Neuronal stem cell (in vitro differentiated cells): ENCODE results near the gene USP20.
A peak's percentile ranks its signal among the peaks of the same experiment; 100 is the strongest.

Experiments
- DNase-seq: peaks from one replicate; pipeline ENCODE4 v3.0.0-alpha.2; 2013; ENCODE audit warnings: low spot score
- H2AFZ ChIP-seq: one replicate; pipeline ENCODE4 v1.6.1; 2013; ENCODE audit warnings: mild to moderate bottlenecking, low read length, inconsistent platforms
- H2AK5ac ChIP-seq: 2 replicates; pipeline ENCODE4 v1.6.1; 2013; ENCODE audit warnings: low read depth, mild to moderate bottlenecking, inconsistent platforms, low read length, moderate library complexity, mixed read lengths
- H2BK120ac ChIP-seq: 2 replicates; pipeline ENCODE4 v1.6.1; 2013; ENCODE audit warnings: low read depth, mild to moderate bottlenecking, inconsistent platforms, low read length, moderate library complexity, mixed read lengths
- H2BK12ac ChIP-seq: one replicate; pipeline ENCODE4 v1.6.1; 2013; ENCODE audit warnings: low read length, inconsistent platforms
- H2BK15ac ChIP-seq: 2 replicates; pipeline ENCODE4 v1.6.1; 2013; ENCODE audit warnings: mild to moderate bottlenecking, low read length, inconsistent platforms, mixed read lengths
- H2BK5ac ChIP-seq: one replicate; pipeline ENCODE4 v1.6.1; 2013; ENCODE audit warnings: inconsistent platforms, mild to moderate bottlenecking, low read length, moderate library complexity
- H3K14ac ChIP-seq: one replicate; pipeline ENCODE4 v1.6.1; 2013; ENCODE audit warnings: low read length, inconsistent platforms
- H3K18ac ChIP-seq: 2 replicates; pipeline ENCODE4 v1.6.1; 2013; ENCODE audit warnings: low read length, inconsistent platforms
- H3K23ac ChIP-seq: 2 replicates; pipeline ENCODE4 v1.6.1; 2013; ENCODE audit warnings: low read depth, mild to moderate bottlenecking, mixed read lengths, low read length, inconsistent platforms; ENCODE audit not compliant: poor library complexity
- H3K27ac ChIP-seq: replicated peaks from 3 replicates; pipeline ENCODE4 v1.5.1; 2013; ENCODE audit warnings: low read length, inconsistent platforms
- H3K27me3 ChIP-seq, 3 experiments: 2 replicates each; pipeline ENCODE4 v1.6.1; 2013; ENCODE audit warnings: low read length in 3 of 3, mild to moderate bottlenecking in 2 of 3, inconsistent platforms in 1 of 3, low read depth in 1 of 3, mixed read lengths in 1 of 3, moderate library complexity in 1 of 3; ENCODE audit not compliant: control insufficient read depth in 3 of 3, insufficient read depth in 3 of 3
- H3K36me3 ChIP-seq, 2 donors: replicated peaks in 1 of 2; 2 replicates each; pipeline ENCODE4 v1.6.1; 2013; ENCODE audit warnings: low read length in 2 of 2; ENCODE audit not compliant: control insufficient read depth in 2 of 2, insufficient read depth in 2 of 2
- H3K4ac ChIP-seq: 2 replicates; pipeline ENCODE4 v1.6.1; 2013; ENCODE audit warnings: inconsistent platforms, mild to moderate bottlenecking, low read length, moderate library complexity
- H3K4me1 ChIP-seq, 2 donors: 1 replicate in 1 of 2; 2 replicates in 1 of 2; pipeline ENCODE4 v1.6.1; 2013; ENCODE audit warnings: low read length in 2 of 2, low read depth in 1 of 2; ENCODE audit not compliant: control insufficient read depth in 2 of 2, insufficient read depth in 1 of 2
- H3K4me2 ChIP-seq: one replicate; pipeline ENCODE4 v1.6.1; 2013; ENCODE audit warnings: mild to moderate bottlenecking, low read length, inconsistent platforms; ENCODE audit not compliant: insufficient read depth, poor library complexity, severe bottlenecking
- H3K4me3 ChIP-seq, 2 donors: 2 replicates each; pipeline ENCODE4 v1.5.1; 2013; ENCODE audit warnings: low read length in 2 of 2, mild to moderate bottlenecking in 2 of 2, inconsistent platforms in 1 of 2, moderate library complexity in 1 of 2
- H3K79me1 ChIP-seq: one replicate; pipeline ENCODE4 v1.6.1; 2013; ENCODE audit warnings: low read depth, mild to moderate bottlenecking, inconsistent platforms, low read length, moderate library complexity
- H3K9ac ChIP-seq: one replicate; pipeline ENCODE4 v1.6.1; 2013; ENCODE audit warnings: mild to moderate bottlenecking, low read depth, low read length, inconsistent platforms; ENCODE audit not compliant: poor library complexity
- H3K9me3 ChIP-seq, 2 donors: replicated peaks in 1 of 2; 2 replicates each; pipeline versions ENCODE3 to v1.6.1; 2013; ENCODE audit warnings: low read length in 2 of 2, mild to moderate bottlenecking in 2 of 2, inconsistent platforms in 1 of 2, low read depth in 1 of 2, mixed read lengths in 1 of 2, moderate library complexity in 1 of 2; ENCODE audit not compliant: control insufficient read depth in 2 of 2, insufficient read depth in 1 of 2
- H4K8ac ChIP-seq: one replicate; pipeline ENCODE4 v1.6.1; 2013; ENCODE audit warnings: low read depth, mild to moderate bottlenecking, inconsistent platforms, low read length, moderate library complexity
- H4K91ac ChIP-seq: one replicate; pipeline ENCODE4 v1.6.1; 2013; ENCODE audit warnings: low read length, low read depth, mild to moderate bottlenecking, inconsistent platforms; ENCODE audit not compliant: poor library complexity
- WGBS, 2 donors: extraction: QIAGEN DNeasy Blood & Tissue Kit; methylation state at CpG; one replicate each; pipeline ENCODE4 v1.1.7; 2013; ENCODE audit warnings: missing lambda C conversion rate in 2 of 2, mixed read lengths in 1 of 2; ENCODE audit not compliant: insufficient read length in 2 of 2, insufficient replicate concordance in 1 of 2; ENCODE audit errors: extremely low coverage in 2 of 2; 5-methylcytosine and 5-hydroxymethylcytosine counted together

USP20 gene

DNA sequence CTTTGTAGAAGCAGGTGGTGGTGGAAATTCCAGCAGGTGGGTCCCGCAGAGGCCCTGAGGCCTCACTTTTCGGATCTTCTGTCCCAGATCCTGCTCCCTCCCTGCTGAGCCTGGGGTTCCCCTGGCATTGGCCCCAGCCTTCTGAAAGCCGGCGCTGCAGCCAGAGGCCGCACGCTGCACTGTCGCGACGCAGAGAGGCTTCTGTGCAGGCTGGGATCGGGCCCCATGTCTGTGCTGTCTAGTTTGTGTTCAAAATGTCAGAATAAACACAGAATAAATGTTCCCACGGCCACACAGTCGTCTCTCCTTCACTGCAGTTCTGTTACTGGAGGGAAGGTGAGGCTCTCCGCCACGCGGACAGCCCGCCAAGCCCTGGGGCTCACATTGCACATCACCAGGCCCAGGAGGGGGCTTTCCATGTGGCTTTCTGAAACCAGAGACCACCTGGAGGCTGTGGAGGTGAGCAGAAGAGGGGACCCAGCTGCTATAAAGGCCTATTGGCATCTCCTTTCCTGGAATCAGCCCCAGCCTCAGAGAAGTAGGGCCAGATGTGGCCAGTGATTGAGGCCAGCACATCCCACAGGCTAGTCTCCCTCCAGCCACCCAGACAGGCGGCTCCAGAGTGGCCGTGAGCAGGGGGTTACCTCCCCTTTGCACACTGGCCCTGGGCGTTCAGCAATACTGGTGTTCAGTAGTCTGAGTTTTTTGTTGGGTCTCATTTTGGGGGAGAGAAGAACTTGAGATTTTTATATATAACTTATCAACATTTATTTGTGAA is 46.5 kb downstream of the USP20 start:
- no peak overlapping the region for H3K9ac ChIP-seq

DNA sequence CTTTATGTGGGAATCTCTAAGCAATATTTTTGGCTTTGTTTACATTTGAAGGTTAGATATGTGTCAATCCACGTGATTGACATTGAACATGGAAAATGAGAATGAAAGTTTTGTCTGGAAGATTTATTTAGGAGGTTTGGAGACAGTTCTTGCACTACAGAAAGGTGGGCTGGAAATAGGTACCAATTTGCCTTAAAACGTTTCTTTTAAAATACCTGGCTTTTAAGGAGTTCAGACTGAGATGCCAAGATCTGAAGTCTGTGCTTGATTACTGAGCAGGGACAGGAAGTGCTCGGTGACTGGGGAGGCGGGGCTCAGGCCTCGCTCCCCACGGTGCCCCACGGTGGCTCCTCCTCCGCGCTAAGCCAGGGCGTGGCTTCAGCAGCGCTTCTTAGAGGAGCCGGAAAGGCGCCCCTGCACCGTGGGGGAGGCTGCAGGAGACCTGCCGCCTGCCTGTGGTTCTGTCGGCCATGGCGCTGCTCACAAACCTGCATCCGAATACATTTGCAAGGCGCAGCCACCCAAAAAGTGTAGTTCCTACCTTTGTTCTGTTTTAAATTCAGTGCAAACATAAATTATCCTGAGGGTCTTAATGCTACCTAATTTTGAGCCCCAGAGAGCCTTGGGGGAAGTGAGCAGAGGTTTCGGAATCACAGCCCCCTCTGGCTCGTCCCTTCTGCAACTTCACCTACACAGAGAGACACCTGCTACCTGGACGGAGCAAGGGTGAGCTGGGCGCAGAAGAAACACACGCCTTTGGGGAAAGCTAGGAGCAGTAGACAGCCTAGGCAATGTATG is 49.2 kb downstream of the USP20 start:
- H3K14ac ChIP-seq, result peak overlapping the region; percentile 12
- H3K9ac ChIP-seq, result peak overlapping the region; percentile 68
- peak overlapping the region; percentile 87 for H3K23ac ChIP-seq
- H2BK120ac ChIP-seq, result peak overlapping the region; percentile 92
- H4K8ac ChIP-seq, result no peak overlapping the region
- H4K91ac ChIP-seq, result no peak overlapping the region
- H2BK12ac ChIP-seq, result peak overlapping the region; percentile 59
- H3K9me3 ChIP-seq, result peaks cover 0 to 3% of the 10 kb centered on the region in 2 donors
- no peaks in the 10 kb centered on the region for H3K27me3 ChIP-seq
- peak overlapping the region in 1 of 2 donors; percentile 32 for H3K4me3 ChIP-seq
- peak overlapping the region; percentile 99 for H2AK5ac ChIP-seq
- H2AFZ ChIP-seq, result peak overlapping the region; percentile 73
- peak overlapping the region; percentile 97 for H3K18ac ChIP-seq
- H2BK15ac ChIP-seq, result peak overlapping the region; percentile 99
- no peak overlapping the region for H2BK5ac ChIP-seq
- peaks cover 12 to 19% of the 10 kb centered on the region in 2 donors for H3K4me1 ChIP-seq
- H3K4me2 ChIP-seq, result peak overlapping the region; percentile 42
- peak overlapping the region; percentile 77 for H3K4ac ChIP-seq
- peak; percentile 71 for DNase-seq
- H3K27ac ChIP-seq, result no peak overlapping the region
- H3K36me3 ChIP-seq, result peaks cover 6 to 27% of the 10 kb centered on the region in 2 donors
- H3K79me1 ChIP-seq, result no peaks in the 10 kb centered on the region
- WGBS, 2 donors, result no CpG with 5 or more reads among the region's 24 CpGs

More for the DNA sequence above, 46.5 kb downstream of the USP20 start:
- Histone ChIP-seq H3K4me3 (no peak overlapping the region), H3K4me2 (no peak overlapping the region), H3K4me1 (peaks cover 12 to 14% of the 10 kb centered on the region in 2 donors), H4K91ac (no peak overlapping the region), H2BK15ac (no peak overlapping the region), H2AK5ac (no peak overlapping the region), H2BK120ac (no peak overlapping the region), H2AFZ (no peak overlapping the region), H3K14ac (no peak overlapping the region), H3K18ac (no peak overlapping the region), H3K27me3 (no peaks in the 10 kb centered on the region), H2BK5ac (no peak overlapping the region), H3K79me1 (no peaks in the 10 kb centered on the region), H3K27ac (no peak overlapping the region), H4K8ac (no peak overlapping the region), H3K23ac (peak overlapping the region; percentile 39), H3K9me3 (no peaks in the 10 kb centered on the region), H3K36me3 (peaks cover 8 to 18% of the 10 kb centered on the region in 2 donors), H2BK12ac (no peak overlapping the region), H3K4ac (no peak overlapping the region)
- no peak for DNase-seq
- WGBS, 2 donors, result no CpG with 5 or more reads among the region's 19 CpGs

- H3K4ac ChIP-seq, result peak overlapping the region; percentile 77
- H2BK12ac ChIP-seq, result peak overlapping the region; percentile 96
- H3K9me3 ChIP-seq, result peaks cover 0 to 9% of the 10 kb centered on the region in 2 donors
- H2BK15ac ChIP-seq, result peak overlapping the region; percentile 99
- peak overlapping the region; percentile 92 for H2BK120ac ChIP-seq
- peak overlapping the region; percentile 87 for H3K23ac ChIP-seq
- H3K9ac ChIP-seq, result peak overlapping the region; percentile 68
- H4K8ac ChIP-seq, result no peak overlapping the region
- H2BK5ac ChIP-seq, result peak overlapping the region; percentile 82
- peak overlapping the region; percentile 30 for H3K27ac ChIP-seq
- H2AK5ac ChIP-seq, result peak overlapping the region; percentile 99
- peak overlapping the region; percentile 73 for H2AFZ ChIP-seq
- H3K4me2 ChIP-seq, result peak overlapping the region; percentile 26
- H3K27me3 ChIP-seq, result no peaks in the 10 kb centered on the region
- peaks cover 16 to 22% of the 10 kb centered on the region in 2 donors for H3K4me1 ChIP-seq
- H3K36me3 ChIP-seq, result peaks cover 11 to 34% of the 10 kb centered on the region in 2 donors
- H3K18ac ChIP-seq, result peak overlapping the region; percentile 97
- H3K4me3 ChIP-seq, result peak overlapping the region in 1 of 2 donors; percentile 32
- H3K14ac ChIP-seq, result peak overlapping the region; percentile 12
- no peaks in the 10 kb centered on the region for H3K79me1 ChIP-seq
- WGBS, 2 donors, result no CpG with 5 or more reads among the region's 27 CpGs
- H4K91ac ChIP-seq, result no peak overlapping the region
- no peak for DNase-seq
Observed at GRCh38 chr9:129885018-129885669, 49.9 kb downstream of the USP20 start.
